Measurements from ENCODE around the gene WDR36. TPM values are rescaled to one million over a fixed set of nuclear protein-coding genes. Genes with fewer than 3 reads are reported as not detected.

Gene WDR36
- total and polyA plus RNA-seq, 5 donors, result 4.5 to 14.8 (median 13.5) TPM

DNA sequence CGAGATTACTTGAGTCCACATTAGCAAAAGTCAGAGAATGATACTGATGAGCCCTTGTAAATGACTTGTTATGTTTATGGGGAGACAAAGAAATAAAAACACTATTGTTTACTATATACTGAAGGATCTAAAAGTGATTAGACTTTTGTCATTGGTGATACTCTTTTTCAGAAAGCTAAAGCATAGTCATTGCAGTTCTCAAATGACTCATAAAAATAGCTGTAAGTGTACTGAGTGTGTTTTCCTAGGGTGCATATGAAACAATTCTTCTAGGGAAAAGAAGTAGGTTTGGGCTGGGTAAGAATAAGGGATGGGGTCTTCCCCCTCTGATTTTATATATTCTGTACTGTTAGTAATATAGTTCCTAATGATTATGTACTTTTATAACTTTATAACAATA is 32.6 kb downstream of the WDR36 start:
- Histone ChIP-seq H3K4me3 (ENCODE audit: low read length) (no peak overlapping the region), H3K27me3 (ENCODE audit: control insufficient read depth, insufficient read depth) (no peaks in the 10 kb centered on the region), H3K9me3 (ENCODE audit: control insufficient read depth, low read length) (no peaks in the 10 kb centered on the region), H3K4me1 (ENCODE audit: control insufficient read depth, insufficient read depth, low read length) (no peaks in the 10 kb centered on the region), H3K27ac (ENCODE audit: low read length) (no peak overlapping the region)
- WGBS, result 95% methylated on average over 1 of the region's 1 CpG
- DNase-seq, result no peak
- intact Hi-C loops (cut with DNase I), result no loop called here
- no peak for ATAC-seq

DNA sequence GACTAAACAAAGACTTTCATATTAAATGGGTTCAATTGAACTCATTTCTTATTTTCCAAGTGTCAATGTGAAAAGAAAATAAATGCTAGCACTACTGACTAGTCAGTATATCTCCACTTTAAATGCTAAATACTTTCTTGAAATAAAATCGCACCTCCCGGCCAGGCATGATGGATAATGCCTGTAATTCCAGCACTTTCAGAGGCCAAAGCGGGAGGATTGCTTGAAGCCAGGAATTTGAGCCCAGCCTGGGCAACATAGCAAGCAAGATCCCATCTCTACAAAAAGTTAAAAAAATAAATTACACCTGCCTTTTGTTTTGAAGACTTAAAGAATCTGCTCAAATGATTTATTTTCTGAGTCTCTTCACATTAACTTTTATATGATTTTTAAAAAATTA is 34.7 kb downstream of the WDR36 start:
- Histone ChIP-seq H3K4me3 (ENCODE audit: low read length) (no peak overlapping the region), H3K4me1 (ENCODE audit: control insufficient read depth, insufficient read depth, low read length) (no peaks in the 10 kb centered on the region), H3K27me3 (ENCODE audit: control insufficient read depth, insufficient read depth) (no peaks in the 10 kb centered on the region), H3K9me3 (ENCODE audit: control insufficient read depth, low read length) (no peaks in the 10 kb centered on the region), H3K27ac (ENCODE audit: low read length) (no peak overlapping the region)
- 91% methylated on average over 3 of the region's 3 CpGs for whole genome bisulfite sequencing
- no peak for ATAC-seq
- no peak for DNase-seq
- intact Hi-C loops (cut with DNase I), result no loop called here

DNA sequence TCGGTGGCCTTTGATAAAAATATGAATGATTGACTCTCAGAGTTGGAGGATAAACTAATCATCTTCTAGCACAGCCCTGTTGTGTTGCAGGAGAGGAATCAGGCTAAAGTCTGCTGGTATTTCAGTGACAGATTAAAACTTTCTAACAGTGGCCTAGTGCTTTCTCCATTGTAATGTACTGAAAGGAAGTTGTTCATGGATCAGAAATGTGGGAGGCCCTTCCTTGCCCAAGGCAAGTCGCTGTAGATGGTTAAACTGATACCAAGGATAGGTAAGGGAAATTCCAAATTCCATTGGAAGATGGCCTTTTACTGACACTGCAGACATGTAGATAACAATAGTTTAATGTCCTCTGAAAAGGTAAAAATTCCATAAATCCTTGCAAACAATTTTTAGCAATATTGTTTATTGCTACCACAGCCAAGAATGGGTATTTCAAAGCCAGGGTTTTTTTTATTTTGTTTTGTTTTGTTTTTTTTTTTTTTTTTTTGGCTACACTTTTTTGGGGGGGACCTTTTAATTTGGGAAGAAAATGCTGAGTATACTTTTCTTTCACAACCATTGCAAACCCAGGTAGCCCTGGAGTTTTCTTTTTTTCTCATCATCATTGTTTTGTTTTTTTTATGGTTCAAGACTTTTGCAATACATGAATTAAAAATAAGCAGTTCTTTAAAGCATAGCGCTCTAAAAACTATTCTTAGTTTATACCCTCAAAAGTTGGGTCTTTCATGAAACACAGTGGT is 35.5 kb downstream of the WDR36 start:
- no peak overlapping the region for H3K4me3 ChIP-seq (ENCODE audit: low read length)
- WGBS, result 78% methylated on average over 3 of the region's 3 CpGs
- H3K4me1 ChIP-seq (ENCODE audit: control insufficient read depth, insufficient read depth, low read length), result no peaks in the 10 kb centered on the region

DNA sequence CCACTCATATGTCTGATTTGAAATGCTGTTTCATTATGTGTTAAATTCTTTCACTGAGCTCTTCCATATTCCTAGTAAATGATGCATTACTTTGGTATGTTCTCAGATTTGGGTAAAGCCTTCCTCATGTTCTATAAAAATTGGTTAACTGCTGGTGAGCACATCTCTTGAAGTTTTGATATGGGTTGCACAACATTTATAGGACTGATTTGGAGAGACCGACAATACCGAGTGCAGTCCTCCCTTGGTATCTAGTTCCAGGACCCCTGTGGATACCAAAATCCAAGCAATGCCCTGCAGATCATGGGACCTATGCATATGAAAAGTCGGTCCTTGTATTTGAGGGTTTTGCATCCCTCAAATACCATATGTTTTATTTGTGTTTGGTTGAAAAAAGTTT is 37.8 kb downstream of the WDR36 start:
- Histone ChIP-seq H3K9me3 (ENCODE audit: control insufficient read depth, low read length) (no peaks in the 10 kb centered on the region), H3K27me3 (ENCODE audit: control insufficient read depth, insufficient read depth) (no peaks in the 10 kb centered on the region), H3K27ac (ENCODE audit: low read length) (no peak overlapping the region), H3K4me1 (ENCODE audit: control insufficient read depth, insufficient read depth, low read length) (no peaks in the 10 kb centered on the region), H3K4me3 (ENCODE audit: low read length) (no peak overlapping the region)
- ATAC-seq (no peak), DNase-seq (no peak)
- intact Hi-C loops (cut with DNase I), result no loop called here
- 89% methylated on average over 3 of the region's 3 CpGs for WGBS

More for the DNA sequence above, 35.5 kb downstream of the WDR36 start:
- Histone ChIP-seq H3K27me3 (ENCODE audit: control insufficient read depth, insufficient read depth) (no peaks in the 10 kb centered on the region), H3K9me3 (ENCODE audit: control insufficient read depth, low read length) (no peaks in the 10 kb centered on the region), H3K27ac (ENCODE audit: low read length) (no peak overlapping the region)
- ATAC-seq (no peak), DNase-seq (no peak)
- intact Hi-C loops (cut with DNase I), result no loop called here

DNA sequence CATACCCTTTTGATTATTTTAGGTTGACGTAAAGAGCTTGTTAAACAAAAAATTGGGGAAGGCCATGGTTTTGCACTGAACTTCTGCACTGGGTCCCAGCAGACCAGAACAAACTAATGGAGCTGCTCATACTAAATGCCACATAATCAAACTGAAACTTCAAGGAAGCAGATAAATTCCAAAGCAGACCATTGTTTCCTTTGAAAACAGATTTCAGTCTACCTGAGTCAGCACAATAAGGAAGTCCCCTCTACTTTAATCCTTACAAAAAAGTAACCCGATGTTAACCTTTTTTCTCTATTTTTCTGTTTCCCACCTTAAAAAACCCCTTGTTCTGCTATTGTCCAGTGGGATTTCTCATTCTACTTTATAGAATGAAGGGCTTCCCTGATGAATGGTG is 39.2 kb downstream of the WDR36 start:
- no peaks in the 10 kb centered on the region for H3K27me3 ChIP-seq (ENCODE audit: control insufficient read depth, insufficient read depth)
- intact Hi-C loops (cut with DNase I), result no loop called here
- H3K4me3 ChIP-seq (ENCODE audit: low read length), result no peak overlapping the region
- ATAC-seq (no peak), DNase-seq (no peak)
- H3K4me1 ChIP-seq (ENCODE audit: control insufficient read depth, insufficient read depth, low read length), result peaks cover 3% of the 10 kb centered on the region
- WGBS, result 59% methylated on average over 2 of the region's 2 CpGs
- no peak overlapping the region for H3K27ac ChIP-seq (ENCODE audit: low read length)
- no peaks in the 10 kb centered on the region for H3K9me3 ChIP-seq (ENCODE audit: control insufficient read depth, low read length)

DNA sequence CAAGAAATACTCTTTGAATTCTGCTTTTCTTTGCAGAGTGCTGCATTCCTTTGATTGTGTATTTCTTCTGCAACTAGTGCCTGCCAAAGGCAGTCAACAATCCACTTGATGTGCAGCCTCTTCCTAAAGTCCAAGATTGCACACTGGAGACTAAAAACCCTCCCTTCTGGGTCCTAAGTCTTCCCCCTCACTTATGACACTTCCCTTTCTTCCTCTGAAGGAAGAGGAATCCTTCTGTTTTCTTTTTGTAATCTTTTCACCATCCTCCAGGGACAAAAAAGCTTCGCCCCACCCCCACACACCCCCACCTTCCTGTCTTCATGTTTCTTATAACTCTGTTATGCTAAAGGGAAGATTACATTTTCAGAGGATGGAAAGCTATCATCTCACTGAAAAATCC is 39.9 kb downstream of the WDR36 start:
- H3K9me3 ChIP-seq (ENCODE audit: control insufficient read depth, low read length), result no peaks in the 10 kb centered on the region

DNA sequence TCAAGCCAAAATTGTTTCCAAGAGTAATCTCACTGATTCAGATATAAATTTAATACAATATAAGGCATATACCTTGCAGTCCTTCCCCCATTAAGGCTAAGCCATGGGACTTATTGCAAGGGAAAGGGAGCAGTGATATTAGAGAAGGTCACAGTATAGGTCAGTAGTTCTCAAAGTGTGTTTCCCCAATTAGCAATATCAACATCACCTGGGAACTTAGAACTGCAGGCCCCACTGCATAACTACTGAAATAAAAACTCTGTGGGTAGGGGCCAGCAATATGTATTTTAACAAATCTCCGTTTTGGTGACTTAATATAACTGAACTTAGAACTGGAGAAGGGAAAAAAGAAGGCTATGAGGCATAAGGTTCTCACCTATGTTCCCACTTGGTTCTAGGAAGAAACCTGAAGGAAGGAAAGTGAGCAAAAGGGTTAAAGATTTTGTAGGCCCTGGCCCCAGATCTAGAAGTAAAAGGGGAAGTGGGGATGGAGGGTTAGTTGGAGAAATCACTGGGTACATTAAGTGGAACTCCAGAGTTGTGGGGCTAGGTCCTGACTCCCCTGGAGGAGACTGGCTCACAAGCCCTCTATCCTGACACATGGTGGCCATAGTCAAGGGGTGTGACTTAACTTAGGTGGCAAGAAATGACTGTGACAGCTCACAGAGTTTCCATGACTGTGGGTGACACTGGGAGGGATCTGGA is 40.7 kb downstream of the WDR36 start:
- intact Hi-C loops (cut with DNase I), result no loop called here
- Histone ChIP-seq H3K9me3 (ENCODE audit: control insufficient read depth, low read length) (no peaks in the 10 kb centered on the region), H3K27me3 (ENCODE audit: control insufficient read depth, insufficient read depth) (no peaks in the 10 kb centered on the region), H3K4me3 (ENCODE audit: low read length) (no peak overlapping the region), H3K4me1 (ENCODE audit: control insufficient read depth, insufficient read depth, low read length) (peaks cover 3% of the 10 kb centered on the region), H3K27ac (ENCODE audit: low read length) (no peak overlapping the region)
- DNase-seq (no peak), ATAC-seq (no peak)
- WGBS, result 94% methylated on average over 1 of the region's 1 CpG

More for the DNA sequence above, 39.9 kb downstream of the WDR36 start:
- no peaks in the 10 kb centered on the region for H3K27me3 ChIP-seq (ENCODE audit: control insufficient read depth, insufficient read depth)
- intact Hi-C loops (cut with DNase I), result no loop called here
- no peak for DNase-seq
- no peak for ATAC-seq
- no peak overlapping the region for H3K27ac ChIP-seq (ENCODE audit: low read length)
- peaks cover 3% of the 10 kb centered on the region for H3K4me1 ChIP-seq (ENCODE audit: control insufficient read depth, insufficient read depth, low read length)
- 39% methylated on average over 1 of the region's 1 CpG for WGBS
- no peak overlapping the region for H3K4me3 ChIP-seq (ENCODE audit: low read length)

DNA sequence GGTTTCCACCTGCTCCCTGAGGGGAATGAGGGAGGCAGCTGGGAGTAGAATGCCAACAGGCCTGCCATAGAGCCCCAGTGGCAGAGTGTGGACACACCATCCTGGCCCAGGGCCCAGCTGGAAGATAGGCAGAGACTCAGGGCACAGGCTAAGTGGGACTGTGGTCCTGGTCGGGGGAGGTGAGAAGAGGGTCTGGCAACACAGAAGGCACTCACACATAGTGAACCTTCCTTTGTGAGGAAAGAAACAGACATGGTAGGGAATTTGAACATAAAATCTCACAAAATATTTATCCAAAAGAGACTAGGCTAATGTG is 41.2 kb downstream of the WDR36 start:
- peak in 1 of 2 donors; percentile 48 for ATAC-seq
- 68% methylated on average over 1 of the region's 1 CpG for WGBS

DNA sequence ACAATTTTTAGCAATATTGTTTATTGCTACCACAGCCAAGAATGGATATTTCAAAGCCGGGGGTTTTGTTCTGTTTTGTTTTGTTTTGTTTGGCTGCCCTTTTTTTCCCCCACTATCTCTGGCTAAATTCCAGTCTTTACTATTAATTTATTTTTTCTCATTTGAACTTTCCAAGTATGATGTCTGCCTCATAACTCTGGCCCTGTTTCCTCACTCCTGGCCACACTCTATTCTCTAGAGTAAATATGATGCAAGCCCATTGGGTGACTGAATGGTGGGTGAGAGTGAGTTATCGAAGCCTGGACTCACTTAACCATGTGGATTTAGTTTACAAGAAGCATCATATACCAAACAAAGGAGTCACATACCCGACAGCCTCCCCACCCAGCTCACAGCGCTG is 41.9 kb downstream of the WDR36 start:
- Histone ChIP-seq H3K27me3 (ENCODE audit: control insufficient read depth, insufficient read depth) (no peaks in the 10 kb centered on the region), H3K4me1 (ENCODE audit: control insufficient read depth, insufficient read depth, low read length) (peaks cover 3% of the 10 kb centered on the region), H3K9me3 (ENCODE audit: control insufficient read depth, low read length) (no peaks in the 10 kb centered on the region), H3K4me3 (ENCODE audit: low read length) (no peak overlapping the region), H3K27ac (ENCODE audit: low read length) (no peak overlapping the region)
- ATAC-seq (peak; percentile 71 to 79), DNase-seq (no peak)
- WGBS, result 38% methylated on average over 4 of the region's 4 CpGs
- intact Hi-C loops (cut with DNase I), result no loop called here

More for the DNA sequence above, 41.2 kb downstream of the WDR36 start:
- Histone ChIP-seq H3K9me3 (ENCODE audit: control insufficient read depth, low read length) (no peaks in the 10 kb centered on the region), H3K4me1 (ENCODE audit: control insufficient read depth, insufficient read depth, low read length) (peaks cover 3% of the 10 kb centered on the region), H3K27ac (ENCODE audit: low read length) (no peak overlapping the region), H3K27me3 (ENCODE audit: control insufficient read depth, insufficient read depth) (no peaks in the 10 kb centered on the region), H3K4me3 (ENCODE audit: low read length) (no peak overlapping the region)
- DNase-seq, result no peak
- intact Hi-C loops (cut with DNase I), result no loop called here

DNA sequence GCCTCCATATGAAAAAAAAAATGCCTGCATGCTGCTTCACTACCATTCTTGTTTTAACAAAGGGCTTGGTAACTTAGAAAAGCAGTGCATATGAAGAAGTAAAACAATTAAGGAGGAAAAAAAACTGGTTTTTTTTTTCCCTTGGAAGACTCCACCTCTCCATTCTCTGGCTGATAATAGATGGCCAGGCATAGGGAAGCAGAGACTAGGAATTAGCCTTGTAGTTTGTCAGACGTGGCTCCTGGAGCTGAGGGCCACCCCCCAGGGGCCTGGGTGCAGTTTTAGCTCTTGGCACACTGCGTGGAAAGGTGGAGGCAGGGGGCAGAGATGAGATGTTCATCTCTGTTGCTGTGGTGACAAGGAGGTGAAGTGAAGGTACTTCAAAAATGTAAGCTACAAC is 42.7 kb downstream of the WDR36 start:
- no peak overlapping the region for H3K4me3 ChIP-seq (ENCODE audit: low read length)
- no peaks in the 10 kb centered on the region for H3K27me3 ChIP-seq (ENCODE audit: control insufficient read depth, insufficient read depth)
- 60% methylated on average over 2 of the region's 2 CpGs for WGBS
- peaks cover 3% of the 10 kb centered on the region for H3K4me1 ChIP-seq (ENCODE audit: control insufficient read depth, insufficient read depth, low read length)
- H3K9me3 ChIP-seq (ENCODE audit: control insufficient read depth, low read length), result no peaks in the 10 kb centered on the region
- no peak for ATAC-seq
- DNase-seq, result no peak
- no peak overlapping the region for H3K27ac ChIP-seq (ENCODE audit: low read length)
- intact Hi-C loops (cut with DNase I), result no loop called here

DNA sequence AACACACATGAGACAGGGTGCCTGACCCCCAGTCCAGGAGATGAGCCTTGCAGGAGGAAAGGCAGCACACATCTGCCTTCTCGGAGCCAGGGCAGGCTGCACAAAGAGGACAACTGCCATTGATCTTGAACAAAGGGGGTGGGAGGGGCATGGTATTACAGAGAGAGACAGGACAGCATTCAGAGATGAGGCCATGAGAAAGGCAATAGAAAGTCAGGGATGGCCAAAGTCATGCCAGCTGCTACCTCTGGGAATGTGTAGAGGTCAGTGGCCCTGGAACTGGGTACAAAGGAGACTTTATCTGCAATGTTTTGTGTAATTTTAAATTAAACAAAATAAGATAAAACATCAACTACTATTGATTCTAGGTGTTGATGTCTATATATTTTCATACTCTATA is 43.2 kb downstream of the WDR36 start:
- no peaks in the 10 kb centered on the region for H3K27me3 ChIP-seq (ENCODE audit: control insufficient read depth, insufficient read depth)
- WGBS, result 90% methylated on average over 1 of the region's 1 CpG
- no peak overlapping the region for H3K4me3 ChIP-seq (ENCODE audit: low read length)
- H3K27ac ChIP-seq (ENCODE audit: low read length), result no peak overlapping the region
- ATAC-seq, result peak in 1 of 2 donors; percentile 26
- no peaks in the 10 kb centered on the region for H3K9me3 ChIP-seq (ENCODE audit: control insufficient read depth, low read length)
- no peak for DNase-seq
- intact Hi-C loops (cut with DNase I), result no loop called here
- peaks cover 3% of the 10 kb centered on the region for H3K4me1 ChIP-seq (ENCODE audit: control insufficient read depth, insufficient read depth, low read length)

Data from right cardiac atrium (tissue), 5 donors.